Measurements from ENCODE around the gene LPP. TPM values are rescaled to one million over a fixed set of nuclear protein-coding genes. Genes with fewer than 3 reads are reported as not detected.
A peak's percentile ranks its signal among the peaks of the same experiment; 100 is the strongest.

LPP gene
- polyA plus RNA-seq, 2 donors: 10.5 to 12.9 TPM

- WGBS, 2 donors: 14 to 20% methylated on average over 2 of the region's 2 CpGs
- H3K36me3 ChIP-seq (ENCODE audit: control insufficient read depth in 2 of 2, insufficient read depth in 2 of 2, low read length in 1 of 2): no peaks in the 10 kb centered on the region
- H3K9me3 ChIP-seq (ENCODE audit: control insufficient read depth in 2 of 2, insufficient read depth in 1 of 2, low read depth in 1 of 2, low read length in 1 of 2): no peaks in the 10 kb centered on the region
- H3K27ac ChIP-seq (ENCODE audit: low read depth in 2 of 2, low read length in 1 of 2): peak overlapping the region; percentile 49 to 84
- H3K4me3 ChIP-seq (ENCODE audit: low read depth in 1 of 2, low read length in 2 of 2): no peak overlapping the region
- H3K4me1 ChIP-seq (ENCODE audit: control insufficient read depth in 2 of 2, insufficient read depth in 2 of 2, low read length in 1 of 2): peaks cover 9 to 10% of the 10 kb centered on the region in 2 donors
- H3K27me3 ChIP-seq (ENCODE audit: control insufficient read depth in 1 of 2, insufficient read depth in 2 of 2, low read length in 2 of 2): no peaks in the 10 kb centered on the region
Observed at GRCh38 chr3:188164248-188164687, 10.3 kb downstream of the LPP start.

- Histone ChIP-seq H3K4me3 (ENCODE audit: low read depth in 1 of 2, low read length in 2 of 2) (no peak overlapping the region), H3K9me3 (ENCODE audit: control insufficient read depth in 2 of 2, insufficient read depth in 1 of 2, low read depth in 1 of 2, low read length in 1 of 2) (no peaks in the 10 kb centered on the region), H3K36me3 (ENCODE audit: control insufficient read depth in 2 of 2, insufficient read depth in 2 of 2, low read length in 1 of 2) (no peaks in the 10 kb centered on the region), H3K27ac (ENCODE audit: low read depth in 2 of 2, low read length in 1 of 2) (peak overlapping the region in 1 of 2 donors; percentile 40), H3K27me3 (ENCODE audit: control insufficient read depth in 1 of 2, insufficient read depth in 2 of 2, low read length in 2 of 2) (no peaks in the 10 kb centered on the region), H3K4me1 (ENCODE audit: control insufficient read depth in 2 of 2, insufficient read depth in 2 of 2, low read length in 1 of 2) (peaks cover 9 to 10% of the 10 kb centered on the region in 2 donors)
- 68 to 71% methylated on average over 9 of the region's 9 CpGs for WGBS, 2 donors
Observed at GRCh38 chr3:188165596-188165995, 11.6 kb downstream of the LPP start.

- Histone ChIP-seq H3K27ac (ENCODE audit: low read depth in 2 of 2, low read length in 1 of 2) (peak overlapping the region in 1 of 2 donors; percentile 15), H3K4me1 (ENCODE audit: control insufficient read depth in 2 of 2, insufficient read depth in 2 of 2, low read length in 1 of 2) (peaks cover 3 to 10% of the 10 kb centered on the region in 2 donors)
- WGBS, 2 donors: 43 to 61% methylated on average over 3 of the region's 3 CpGs
Observed at GRCh38 chr3:188166441-188166840, 12.5 kb downstream of the LPP start.

GRCh38 chr3:188168186-188168585 lies 14.2 kb downstream of the LPP start:
- no peaks in the 10 kb centered on the region for H3K9me3 ChIP-seq (ENCODE audit: control insufficient read depth in 2 of 2, insufficient read depth in 1 of 2, low read depth in 1 of 2, low read length in 1 of 2)
- H3K4me1 ChIP-seq (ENCODE audit: control insufficient read depth in 2 of 2, insufficient read depth in 2 of 2, low read length in 1 of 2): peaks cover 1 to 7% of the 10 kb centered on the region in 2 donors
- no peaks in the 10 kb centered on the region for H3K36me3 ChIP-seq (ENCODE audit: control insufficient read depth in 2 of 2, insufficient read depth in 2 of 2, low read length in 1 of 2)
- no peak overlapping the region for H3K4me3 ChIP-seq (ENCODE audit: low read depth in 1 of 2, low read length in 2 of 2)
- no peak overlapping the region for H3K27ac ChIP-seq (ENCODE audit: low read depth in 2 of 2, low read length in 1 of 2)
- no peaks in the 10 kb centered on the region for H3K27me3 ChIP-seq (ENCODE audit: control insufficient read depth in 1 of 2, insufficient read depth in 2 of 2, low read length in 2 of 2)
- 77 to 82% methylated on average over 3 of the region's 3 CpGs for WGBS, 2 donors

More at GRCh38 chr3:188166441-188166840, 12.5 kb downstream of the LPP start:
- no peaks in the 10 kb centered on the region for H3K36me3 ChIP-seq (ENCODE audit: control insufficient read depth in 2 of 2, insufficient read depth in 2 of 2, low read length in 1 of 2)
- H3K9me3 ChIP-seq (ENCODE audit: control insufficient read depth in 2 of 2, insufficient read depth in 1 of 2, low read depth in 1 of 2, low read length in 1 of 2): no peaks in the 10 kb centered on the region
- H3K27me3 ChIP-seq (ENCODE audit: control insufficient read depth in 1 of 2, insufficient read depth in 2 of 2, low read length in 2 of 2): no peaks in the 10 kb centered on the region
- H3K4me3 ChIP-seq (ENCODE audit: low read depth in 1 of 2, low read length in 2 of 2): no peak overlapping the region

GRCh38 chr3:188168648-188169047 lies 14.7 kb downstream of the LPP start:
- H3K4me3 ChIP-seq (ENCODE audit: low read depth in 1 of 2, low read length in 2 of 2): no peak overlapping the region
- H3K27ac ChIP-seq (ENCODE audit: low read depth in 2 of 2, low read length in 1 of 2): no peak overlapping the region
- no peaks in the 10 kb centered on the region for H3K36me3 ChIP-seq (ENCODE audit: control insufficient read depth in 2 of 2, insufficient read depth in 2 of 2, low read length in 1 of 2)
- H3K27me3 ChIP-seq (ENCODE audit: control insufficient read depth in 1 of 2, insufficient read depth in 2 of 2, low read length in 2 of 2): no peaks in the 10 kb centered on the region
- peaks cover 0 to 4% of the 10 kb centered on the region in 2 donors for H3K4me1 ChIP-seq (ENCODE audit: control insufficient read depth in 2 of 2, insufficient read depth in 2 of 2, low read length in 1 of 2)
- H3K9me3 ChIP-seq (ENCODE audit: control insufficient read depth in 2 of 2, insufficient read depth in 1 of 2, low read depth in 1 of 2, low read length in 1 of 2): no peaks in the 10 kb centered on the region

GRCh38 chr3:188169830-188170455 lies 16.0 kb downstream of the LPP start:
- Histone ChIP-seq H3K9me3 (ENCODE audit: control insufficient read depth in 2 of 2, insufficient read depth in 1 of 2, low read depth in 1 of 2, low read length in 1 of 2) (no peaks in the 10 kb centered on the region), H3K4me1 (ENCODE audit: control insufficient read depth in 2 of 2, insufficient read depth in 2 of 2, low read length in 1 of 2) (no peaks in the 10 kb centered on the region), H3K27me3 (ENCODE audit: control insufficient read depth in 1 of 2, insufficient read depth in 2 of 2, low read length in 2 of 2) (no peaks in the 10 kb centered on the region), H3K4me3 (ENCODE audit: low read depth in 1 of 2, low read length in 2 of 2) (no peak overlapping the region), H3K27ac (ENCODE audit: low read depth in 2 of 2, low read length in 1 of 2) (peak overlapping the region in 1 of 2 donors; percentile 47), H3K36me3 (ENCODE audit: control insufficient read depth in 2 of 2, insufficient read depth in 2 of 2, low read length in 1 of 2) (no peaks in the 10 kb centered on the region)
- WGBS, 2 donors: 82 to 86% methylated on average over 10 of the region's 10 CpGs

- Histone ChIP-seq H3K4me3 (ENCODE audit: low read depth in 1 of 2, low read length in 2 of 2) (no peak overlapping the region), H3K4me1 (ENCODE audit: control insufficient read depth in 2 of 2, insufficient read depth in 2 of 2, low read length in 1 of 2) (no peaks in the 10 kb centered on the region), H3K9me3 (ENCODE audit: control insufficient read depth in 2 of 2, insufficient read depth in 1 of 2, low read depth in 1 of 2, low read length in 1 of 2) (no peaks in the 10 kb centered on the region), H3K27ac (ENCODE audit: low read depth in 2 of 2, low read length in 1 of 2) (peak overlapping the region in 1 of 2 donors; percentile 3), H3K27me3 (ENCODE audit: control insufficient read depth in 1 of 2, insufficient read depth in 2 of 2, low read length in 2 of 2) (no peaks in the 10 kb centered on the region), H3K36me3 (ENCODE audit: control insufficient read depth in 2 of 2, insufficient read depth in 2 of 2, low read length in 1 of 2) (no peaks in the 10 kb centered on the region)
- WGBS, 2 donors: 77 to 80% methylated on average over 8 of the region's 8 CpGs
Observed at GRCh38 chr3:188170461-188171459, 16.8 kb downstream of the LPP start.

GRCh38 chr3:188171682-188172467 lies 17.9 kb downstream of the LPP start:
- Histone ChIP-seq H3K9me3 (ENCODE audit: control insufficient read depth in 2 of 2, insufficient read depth in 1 of 2, low read depth in 1 of 2, low read length in 1 of 2) (no peaks in the 10 kb centered on the region), H3K27ac (ENCODE audit: low read depth in 2 of 2, low read length in 1 of 2) (peak overlapping the region in 1 of 2 donors; percentile 27), H3K4me3 (ENCODE audit: low read depth in 1 of 2, low read length in 2 of 2) (no peak overlapping the region), H3K4me1 (ENCODE audit: control insufficient read depth in 2 of 2, insufficient read depth in 2 of 2, low read length in 1 of 2) (no peaks in the 10 kb centered on the region), H3K36me3 (ENCODE audit: control insufficient read depth in 2 of 2, insufficient read depth in 2 of 2, low read length in 1 of 2) (no peaks in the 10 kb centered on the region), H3K27me3 (ENCODE audit: control insufficient read depth in 1 of 2, insufficient read depth in 2 of 2, low read length in 2 of 2) (no peaks in the 10 kb centered on the region)
- WGBS, 2 donors: 84 to 87% methylated on average over 5 of the region's 5 CpGs
